ENCODE measurements around the gene CD37.

The CD37 gene

DNA sequence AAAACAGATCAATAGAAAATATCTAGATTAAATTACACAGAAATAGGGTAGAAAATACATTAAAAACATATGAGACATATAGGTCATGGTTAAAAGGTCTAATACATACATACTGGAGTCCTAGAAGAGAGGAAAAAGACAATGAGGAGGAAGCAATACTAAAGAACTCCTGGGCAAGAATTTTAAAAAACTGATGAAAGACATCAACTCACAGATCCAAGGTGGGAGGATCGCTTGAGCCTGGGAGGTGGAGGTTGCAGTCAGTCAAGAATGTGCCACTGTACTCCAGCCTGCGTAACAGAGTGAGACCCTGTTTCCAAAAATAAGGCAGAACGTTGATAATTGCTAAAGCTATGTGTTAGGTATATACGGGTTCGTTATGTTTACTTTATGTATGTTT, 47.4 kb downstream of the CD37 start:
- DNase-seq (ENCODE audit: low read depth) = no peak

- no peak for DNase-seq (ENCODE audit: low read depth)
Measured at GRCh38 chr19:49383599-49383998, 48.4 kb downstream of the CD37 start.

GRCh38 chr19:49387936-49388372, 52.7 kb downstream of the CD37 start, which contains the start of gene KASH5:
TSS of gene KASH5 (plus strand) at chr19:49388249. CDS start at chr19:49390884, 2,635 bp downstream.
- peak; percentile 27 for DNase-seq (ENCODE audit: low read depth)

DNA sequence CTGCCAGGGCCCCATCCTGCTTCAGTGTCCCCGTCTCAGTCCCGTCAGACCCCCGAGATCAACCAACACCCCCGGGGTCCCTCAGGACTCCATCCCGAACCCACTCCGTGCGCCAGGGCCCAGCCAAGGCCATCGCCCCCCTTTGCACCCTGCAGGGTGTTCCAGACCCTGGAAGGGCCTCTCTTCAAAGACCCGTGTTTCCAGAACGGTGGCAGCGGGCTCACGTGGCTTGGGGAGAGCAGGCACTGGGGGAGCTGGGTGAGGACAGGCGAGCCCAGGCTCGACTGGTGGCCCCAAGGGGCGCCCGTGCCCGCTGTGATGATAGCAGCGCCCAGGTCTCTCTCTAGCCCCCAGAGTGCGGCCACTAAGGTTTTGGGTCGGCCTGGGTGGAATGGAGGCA, 54.2 kb downstream of the CD37 start:
- DNase-seq (ENCODE audit: low read depth) = no peak

Measured in fibroblast of the conjunctiva (primary cell).